Mucosa of rectum (tissue), 2 donors: ENCODE data around the gene FGD1.

ENCODE experiments used
- H3K27ac ChIP-seq, 2 donors: one replicate each; pipeline ENCODE4 v1.7.0; 2013; ENCODE audit warnings: inconsistent platforms in 2 of 2, low read depth in 2 of 2, low read length in 2 of 2
- H3K27me3 ChIP-seq, 2 donors: one replicate each; pipeline ENCODE4 v1.7.0; 2013; ENCODE audit warnings: low read length in 2 of 2; ENCODE audit not compliant: control insufficient read depth in 2 of 2, insufficient read depth in 2 of 2
- H3K36me3 ChIP-seq, 2 donors: one replicate each; pipeline ENCODE4 v1.7.0; 2013; ENCODE audit warnings: low read length in 2 of 2; ENCODE audit not compliant: control insufficient read depth in 2 of 2, insufficient read depth in 2 of 2
- H3K4me1 ChIP-seq, 2 donors: one replicate each; pipeline ENCODE4 v1.7.0; 2013; ENCODE audit warnings: low read length in 2 of 2, mild to moderate bottlenecking in 1 of 2; ENCODE audit not compliant: control insufficient read depth in 2 of 2, insufficient read depth in 2 of 2
- H3K4me3 ChIP-seq, 2 donors: one replicate each; pipeline ENCODE4 v1.7.0; 2013; ENCODE audit warnings: low read length in 2 of 2
- H3K9ac ChIP-seq, 2 donors: one replicate each; pipeline ENCODE4 v1.7.0; 2013; ENCODE audit warnings: low read length in 2 of 2, low read depth in 1 of 2, mild to moderate bottlenecking in 1 of 2
- H3K9me3 ChIP-seq, 2 donors: one replicate each; pipeline ENCODE4 v1.7.0; 2013; ENCODE audit warnings: low read length in 2 of 2; ENCODE audit not compliant: control insufficient read depth in 2 of 2
- donor health status: healthy.
- donor health status: Normal muscosa, but diverticular disease.

The FGD1 gene

DNA sequence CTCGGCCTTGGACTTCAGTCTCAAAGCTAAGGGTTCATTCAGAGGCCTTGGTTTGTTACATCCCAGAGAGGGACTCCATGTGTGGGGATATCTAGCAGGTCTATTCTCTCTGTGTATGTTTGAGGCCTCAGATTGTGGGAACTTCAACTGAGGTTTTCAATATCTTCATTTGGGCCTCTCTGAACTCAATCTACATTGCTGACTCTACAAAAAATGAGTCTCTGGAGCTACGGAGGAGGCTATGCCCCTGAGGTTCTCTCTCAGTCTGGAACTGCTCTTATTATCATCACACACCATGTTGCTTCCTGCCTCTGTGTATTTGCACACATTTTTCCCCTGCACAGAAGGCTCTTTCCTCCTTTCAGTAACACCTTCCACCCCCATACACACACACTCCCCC, 60.9 kb downstream of the FGD1 start:
- no peak overlapping the region for H3K4me3 ChIP-seq
- H3K27ac ChIP-seq = no peak overlapping the region
- no peaks in the 10 kb centered on the region for H3K4me1 ChIP-seq
- no peaks in the 10 kb centered on the region for H3K36me3 ChIP-seq
- H3K27me3 ChIP-seq = no peaks in the 10 kb centered on the region
- H3K9ac ChIP-seq = no peak overlapping the region
- H3K9me3 ChIP-seq = no peaks in the 10 kb centered on the region

GRCh38 chrX:54430519-54430918, 65.5 kb downstream of the FGD1 start:
- no peak overlapping the region for H3K9ac ChIP-seq
- H3K27ac ChIP-seq = no peak overlapping the region
- H3K36me3 ChIP-seq = no peaks in the 10 kb centered on the region
- no peaks in the 10 kb centered on the region for H3K4me1 ChIP-seq
- H3K9me3 ChIP-seq = no peaks in the 10 kb centered on the region
- no peak overlapping the region for H3K4me3 ChIP-seq
- no peaks in the 10 kb centered on the region for H3K27me3 ChIP-seq

DNA sequence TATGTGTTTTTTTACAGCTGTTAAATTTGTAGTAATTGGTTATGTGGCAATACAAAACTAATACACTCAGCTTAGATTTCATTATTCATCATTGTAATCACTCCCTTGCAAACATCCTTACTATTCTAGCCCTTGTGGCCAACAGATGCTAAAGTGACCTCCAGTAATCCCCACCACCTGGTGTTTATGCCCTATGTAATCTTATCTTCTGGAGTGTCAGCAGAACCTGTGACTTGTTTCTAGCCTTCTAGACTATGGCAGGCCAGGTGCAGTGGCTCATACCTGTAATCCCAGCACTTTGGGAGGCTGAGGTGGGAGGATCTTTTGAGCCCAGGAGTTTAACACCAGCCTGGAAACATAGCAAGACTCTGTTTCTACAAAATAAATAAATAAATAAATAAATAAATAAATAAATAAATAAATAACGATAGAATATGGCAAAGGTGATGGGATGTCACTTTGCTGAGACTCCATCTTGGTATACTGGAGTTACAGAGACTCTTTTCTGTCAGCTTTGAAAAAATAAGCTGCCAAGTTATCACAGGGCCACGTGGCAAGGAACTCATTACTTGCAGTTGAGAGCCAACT, 68.1 kb downstream of the FGD1 start:
- Histone ChIP-seq H3K9me3 (no peaks in the 10 kb centered on the region), H3K27ac (no peak overlapping the region), H3K9ac (no peak overlapping the region), H3K36me3 (no peaks in the 10 kb centered on the region), H3K4me3 (no peak overlapping the region), H3K27me3 (no peaks in the 10 kb centered on the region), H3K4me1 (no peaks in the 10 kb centered on the region)

- Histone ChIP-seq H3K36me3 (no peaks in the 10 kb centered on the region), H3K27ac (no peak overlapping the region), H3K4me1 (no peaks in the 10 kb centered on the region), H3K9me3 (no peaks in the 10 kb centered on the region), H3K27me3 (no peaks in the 10 kb centered on the region), H3K9ac (no peak overlapping the region), H3K4me3 (no peak overlapping the region)
Measured at GRCh38 chrX:54423161-54423888, 72.7 kb downstream of the FGD1 start.

DNA sequence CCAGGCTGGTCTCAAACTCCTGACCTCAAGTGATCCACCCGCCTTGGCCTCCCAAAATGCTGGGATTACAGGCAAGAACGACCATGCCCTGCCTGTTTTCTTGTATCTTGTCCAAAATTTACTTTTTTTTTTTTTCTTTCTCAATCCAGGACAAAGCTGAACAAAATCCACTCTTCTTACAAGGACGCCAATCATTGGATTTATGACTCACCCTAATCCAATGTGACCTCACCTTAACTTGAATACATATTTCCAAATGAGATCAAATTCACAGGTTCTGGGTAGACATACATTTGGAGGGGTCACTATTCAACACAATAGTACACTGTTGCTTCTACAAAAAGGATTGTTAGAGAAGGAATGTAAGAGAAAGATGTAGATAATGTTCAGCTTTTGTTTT, 73.9 kb downstream of the FGD1 start:
- Histone ChIP-seq H3K9ac (no peak overlapping the region), H3K9me3 (no peaks in the 10 kb centered on the region), H3K4me3 (no peak overlapping the region), H3K27me3 (no peaks in the 10 kb centered on the region), H3K36me3 (no peaks in the 10 kb centered on the region), H3K27ac (no peak overlapping the region), H3K4me1 (no peaks in the 10 kb centered on the region)

GRCh38 chrX:54419559-54420302, 76.3 kb downstream of the FGD1 start:
- no peak overlapping the region for H3K9ac ChIP-seq
- H3K4me1 ChIP-seq = no peaks in the 10 kb centered on the region
- no peaks in the 10 kb centered on the region for H3K9me3 ChIP-seq
- H3K27ac ChIP-seq = no peak overlapping the region
- no peak overlapping the region for H3K4me3 ChIP-seq
- H3K36me3 ChIP-seq = no peaks in the 10 kb centered on the region
- peaks cover 0 to 3% of the 10 kb centered on the region in 2 donors for H3K27me3 ChIP-seq

DNA sequence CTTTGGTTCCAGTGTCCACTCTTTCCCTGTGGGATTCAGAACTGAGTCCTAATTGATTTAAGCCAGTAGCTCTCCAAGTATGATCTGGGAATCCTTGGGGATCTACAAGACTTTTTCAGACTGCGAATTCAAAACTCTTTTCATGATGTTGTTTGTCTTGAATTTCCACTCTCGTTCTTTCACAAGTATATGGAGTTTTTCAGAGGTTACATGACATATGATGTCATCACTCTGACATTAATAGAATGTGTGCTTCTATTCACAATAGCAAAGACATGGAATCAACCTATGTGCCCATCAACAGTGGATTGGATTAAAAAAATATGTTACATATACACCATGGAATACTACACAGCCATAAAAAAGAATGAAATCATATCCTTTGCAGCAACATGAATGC, 79.1 kb downstream of the FGD1 start:
- Histone ChIP-seq H3K4me3 (no peak overlapping the region), H3K9me3 (no peaks in the 10 kb centered on the region), H3K9ac (no peak overlapping the region), H3K27me3 (peaks cover 4 to 7% of the 10 kb centered on the region in 2 donors), H3K36me3 (no peaks in the 10 kb centered on the region), H3K4me1 (no peaks in the 10 kb centered on the region), H3K27ac (no peak overlapping the region)

- Histone ChIP-seq H3K27me3 (peaks cover 4 to 7% of the 10 kb centered on the region in 2 donors), H3K4me3 (no peak overlapping the region), H3K36me3 (no peaks in the 10 kb centered on the region), H3K9ac (no peak overlapping the region), H3K4me1 (no peaks in the 10 kb centered on the region), H3K27ac (no peak overlapping the region), H3K9me3 (no peaks in the 10 kb centered on the region)
Measured at GRCh38 chrX:54415534-54416350, 80.3 kb downstream of the FGD1 start.

DNA sequence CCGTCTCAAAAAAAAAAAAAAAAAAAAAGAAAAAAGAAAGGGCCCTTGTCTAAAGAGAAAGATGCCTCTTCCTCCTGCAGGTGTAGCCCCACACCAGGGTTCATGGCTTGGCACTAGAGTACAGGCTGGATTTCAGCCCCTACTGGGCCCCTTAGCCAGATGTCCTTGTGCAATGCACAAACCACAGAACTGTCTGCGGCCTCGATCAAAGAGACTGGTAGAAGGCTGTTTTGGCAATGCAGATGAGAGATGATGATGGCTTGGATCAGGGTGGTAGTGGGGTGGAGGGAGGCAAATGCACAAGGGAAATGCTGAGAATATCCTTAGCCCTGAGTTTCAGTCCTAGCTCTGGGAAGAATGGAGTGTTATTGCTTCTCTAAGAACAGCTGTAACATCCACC, 82.3 kb downstream of the FGD1 start:
- no peaks in the 10 kb centered on the region for H3K36me3 ChIP-seq
- H3K9ac ChIP-seq = no peak overlapping the region
- H3K9me3 ChIP-seq = no peaks in the 10 kb centered on the region
- H3K4me1 ChIP-seq = no peaks in the 10 kb centered on the region
- H3K4me3 ChIP-seq = no peak overlapping the region
- H3K27me3 ChIP-seq = peaks cover 4 to 9% of the 10 kb centered on the region in 2 donors
- H3K27ac ChIP-seq = no peak overlapping the region

- H3K4me1 ChIP-seq = no peaks in the 10 kb centered on the region
- H3K27me3 ChIP-seq = peaks cover 4 to 9% of the 10 kb centered on the region in 2 donors
- H3K4me3 ChIP-seq = no peak overlapping the region
- no peak overlapping the region for H3K27ac ChIP-seq
- H3K9me3 ChIP-seq = no peaks in the 10 kb centered on the region
- H3K36me3 ChIP-seq = no peaks in the 10 kb centered on the region
- no peak overlapping the region for H3K9ac ChIP-seq
Measured at GRCh38 chrX:54411732-54412131, 84.3 kb downstream of the FGD1 start.
